ENCODE data around the gene DOHH.
"Not testable (repeated sequence)": the region's sequence is repeated elsewhere in the genome, so short reads cannot be mapped to it uniquely, and the experiment has no call there.

The DOHH gene

DNA sequence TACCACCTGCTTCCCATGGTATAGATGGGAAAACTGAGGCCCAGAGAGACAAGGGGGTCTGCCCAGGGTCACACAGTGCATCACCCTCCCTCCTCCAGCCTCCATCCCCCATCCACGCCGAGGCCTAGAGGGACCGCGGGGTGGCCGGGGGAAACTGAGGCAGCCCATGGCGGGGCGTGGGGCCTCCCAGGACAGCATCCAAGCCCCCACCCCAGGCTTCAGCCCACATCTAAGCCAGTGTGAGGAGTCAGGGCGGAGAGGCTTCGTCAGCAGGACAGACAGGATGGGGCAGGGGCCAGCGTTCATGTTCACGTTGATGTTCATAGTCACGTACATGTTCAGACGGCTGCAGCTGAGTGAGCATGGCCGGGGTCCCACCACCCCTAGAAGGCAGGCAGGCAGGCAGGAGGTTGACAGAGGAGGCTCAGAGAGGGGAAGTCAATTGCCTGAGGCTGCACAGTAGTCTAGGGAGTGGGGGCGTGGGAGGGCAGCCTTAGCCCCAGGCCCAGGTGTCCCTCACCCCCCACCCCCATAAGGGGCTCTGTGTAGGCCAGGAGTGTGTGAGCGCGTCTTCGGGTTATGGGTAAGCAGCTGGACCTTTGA lies 43.4 kb downstream of the DOHH start:
- DNase-seq, result no peak

DNA sequence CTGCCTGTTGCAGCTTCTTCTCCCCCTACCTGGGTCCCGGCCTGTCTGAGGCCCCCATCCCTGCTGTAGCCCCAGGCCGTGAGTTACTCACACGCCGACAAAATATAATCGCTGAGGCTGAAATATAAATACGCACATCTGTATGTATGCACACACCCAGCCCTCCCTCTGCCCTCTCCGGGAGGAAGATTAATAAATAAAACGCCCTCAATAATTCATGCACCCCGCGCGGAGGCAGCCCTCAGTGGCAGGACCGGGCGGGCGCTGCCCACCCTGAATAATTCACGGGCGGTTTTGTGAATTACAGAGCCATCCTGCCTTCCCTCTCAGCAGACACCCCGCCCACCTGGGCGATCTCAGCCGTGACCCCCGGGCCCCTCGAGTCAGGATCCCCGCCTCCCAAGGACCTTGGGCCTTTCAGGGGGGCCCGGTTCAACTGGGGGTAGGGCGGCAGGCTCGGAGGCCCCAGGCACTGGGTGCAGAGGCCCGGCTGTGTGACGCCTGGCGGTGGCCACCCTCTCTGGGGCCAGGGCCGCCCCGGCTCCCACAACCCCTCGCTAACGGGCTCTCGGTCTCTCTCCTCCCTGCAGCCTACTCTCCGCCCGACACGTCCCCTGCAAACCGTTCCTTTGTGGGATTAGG lies 44.4 kb downstream of the DOHH start:
- DNase-seq, result no peak

DNA sequence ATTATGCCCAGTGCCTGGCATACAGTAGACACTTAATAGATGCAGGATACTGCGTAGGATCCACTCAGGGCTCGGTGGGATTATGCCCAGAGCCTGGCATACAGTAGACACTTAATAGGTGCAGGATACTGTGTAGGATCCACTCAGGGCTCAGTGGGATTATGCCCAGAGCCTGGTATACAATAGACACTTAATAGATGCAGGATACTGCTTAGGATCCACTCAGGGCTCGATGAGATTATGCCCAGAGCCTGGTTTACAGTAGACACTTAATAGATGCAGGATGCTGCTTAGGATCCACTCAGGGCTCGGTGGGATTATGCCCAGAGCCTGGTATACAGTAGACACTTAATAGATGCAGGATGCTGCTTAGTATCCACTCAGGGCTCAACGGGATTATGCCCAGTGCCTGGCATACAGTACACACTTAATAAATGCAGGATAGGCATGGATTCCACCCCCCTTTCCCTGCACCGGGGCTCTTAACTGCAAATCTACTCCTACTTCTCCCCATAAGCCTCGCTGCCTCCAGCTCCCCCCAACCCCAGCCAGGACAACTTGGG lies 45.0 kb downstream of the DOHH start:
- DNase-seq, result no peak

DNA sequence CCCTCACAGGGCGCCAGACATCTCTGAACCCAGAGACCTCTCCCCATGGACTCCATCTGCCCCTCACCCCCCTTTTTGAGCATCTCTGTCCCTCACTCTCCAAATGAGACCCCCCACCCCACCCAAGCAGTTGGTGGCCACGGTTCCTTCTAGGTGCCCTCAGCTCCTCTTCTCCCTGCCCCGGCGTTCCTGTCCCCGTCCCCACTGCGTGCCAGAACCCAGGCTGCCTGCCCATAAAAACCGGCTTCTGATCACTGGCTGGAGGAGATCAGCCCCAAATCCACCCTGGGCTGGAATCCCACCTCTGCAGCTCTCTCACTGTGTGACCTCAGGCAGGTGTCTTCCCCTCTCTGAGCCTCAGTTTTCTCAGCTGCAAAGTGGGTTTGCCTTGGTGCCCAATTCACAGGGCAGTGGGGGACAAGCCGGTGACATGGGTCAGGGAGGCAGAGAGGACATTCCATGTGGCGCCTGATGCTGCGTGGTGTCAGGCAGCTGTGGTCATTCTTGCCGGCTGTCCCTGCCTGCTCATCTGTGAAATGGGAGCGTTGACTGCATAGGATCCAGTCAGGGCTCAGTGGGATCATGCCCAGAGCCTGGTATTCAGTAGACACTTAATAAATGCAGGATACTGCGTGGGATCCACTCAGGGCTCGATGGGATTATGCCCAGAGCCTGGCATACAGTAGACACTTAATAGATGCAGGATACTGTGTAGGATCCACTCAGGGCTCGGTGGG lies 45.6 kb downstream of the DOHH start:
- no peak for DNase-seq

DNA sequence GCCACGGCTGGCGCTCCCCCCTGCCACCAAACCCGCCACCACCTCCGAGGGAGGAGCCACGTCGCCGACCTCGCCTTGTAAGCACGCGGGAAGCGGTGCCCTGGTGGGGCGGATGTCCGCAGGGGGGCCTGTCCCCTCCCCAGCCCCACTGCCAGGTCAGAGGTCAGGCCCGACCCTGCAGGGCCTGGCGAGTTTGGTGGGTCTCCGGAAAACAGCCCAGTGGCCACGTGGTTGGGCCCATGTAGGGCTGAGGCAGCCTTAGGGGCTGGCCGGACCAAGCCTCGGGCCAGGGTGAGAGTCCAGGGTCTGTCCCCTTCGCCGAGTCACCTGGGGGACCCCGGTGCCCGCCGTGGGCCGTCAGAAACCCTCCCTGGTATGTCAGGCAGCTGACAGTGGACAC lies 46.6 kb downstream of the DOHH start:
- no peak for DNase-seq

DNA sequence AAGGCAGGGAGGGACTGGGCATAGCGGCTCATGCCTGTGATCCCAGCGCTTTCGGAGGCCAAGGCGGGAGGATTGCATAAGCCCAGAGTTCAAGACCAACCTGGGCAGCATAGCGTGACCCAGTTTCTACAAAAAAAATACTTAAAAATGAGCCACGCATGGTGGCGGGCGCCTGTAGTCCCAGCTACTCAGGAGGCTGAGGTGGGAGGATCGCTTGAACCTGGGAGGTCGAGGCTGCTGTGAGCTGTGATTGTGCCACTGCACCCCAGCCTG lies 47.6 kb downstream of the DOHH start:
- not testable (repeated sequence) for DNase-seq

DNA sequence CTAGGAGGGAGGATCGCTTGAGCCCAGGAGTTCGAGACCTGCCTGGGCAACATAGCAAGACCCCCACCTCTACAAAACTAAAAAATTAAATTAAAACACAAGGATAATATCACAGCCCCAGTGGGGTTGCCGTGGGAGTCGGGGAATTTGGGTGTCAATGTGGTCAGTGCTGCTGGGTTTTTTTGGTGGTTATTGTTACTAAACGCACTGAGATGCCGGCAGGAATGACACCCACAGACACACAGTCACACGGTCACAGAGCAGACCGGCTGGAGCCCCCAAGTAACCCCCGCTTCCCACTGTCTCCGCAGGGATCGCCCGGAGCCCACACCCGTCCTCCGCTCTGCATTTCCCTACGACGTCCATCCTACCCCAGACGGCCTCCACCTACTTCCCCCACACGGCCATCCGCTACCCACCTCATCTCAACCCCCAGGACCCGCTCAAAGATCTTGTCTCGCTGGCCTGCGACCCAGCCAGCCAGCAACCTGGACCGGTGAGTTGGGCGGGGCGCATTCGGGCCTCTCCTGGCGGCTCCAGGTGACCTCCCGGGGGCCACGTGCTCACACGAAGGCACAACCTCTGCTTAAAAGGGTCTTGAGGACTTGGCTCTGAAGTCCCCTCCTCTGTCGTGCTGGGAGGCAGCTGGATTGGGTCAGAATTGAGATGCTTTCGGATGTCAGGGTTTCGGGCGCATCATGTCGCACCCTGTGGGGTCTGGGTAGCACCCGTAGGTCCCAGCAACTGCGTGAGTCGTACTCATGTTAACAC lies 48.1 kb downstream of the DOHH start:
- no peak for DNase-seq

DNA sequence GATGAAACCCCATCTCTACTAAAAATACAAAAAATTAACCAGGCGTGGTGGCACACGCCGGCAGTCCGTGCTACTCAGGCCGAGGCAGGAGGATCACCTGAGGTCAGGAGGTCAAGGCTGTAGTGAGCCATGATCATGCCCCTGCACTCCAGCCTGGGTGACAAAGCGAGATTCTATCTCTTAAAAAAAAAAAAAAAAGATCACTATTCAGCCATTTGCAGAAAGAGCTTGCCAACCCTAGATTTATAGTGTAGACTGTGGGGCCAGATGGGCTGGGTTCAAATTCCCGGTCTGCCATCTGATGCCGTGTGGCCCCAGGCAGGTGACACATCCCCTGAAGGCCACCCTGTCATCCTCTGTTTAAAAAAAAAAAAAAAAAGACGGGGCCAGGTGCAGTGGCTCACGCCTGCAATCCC lies 49.0 kb downstream of the DOHH start:
- DNase-seq, result no peak

DNA sequence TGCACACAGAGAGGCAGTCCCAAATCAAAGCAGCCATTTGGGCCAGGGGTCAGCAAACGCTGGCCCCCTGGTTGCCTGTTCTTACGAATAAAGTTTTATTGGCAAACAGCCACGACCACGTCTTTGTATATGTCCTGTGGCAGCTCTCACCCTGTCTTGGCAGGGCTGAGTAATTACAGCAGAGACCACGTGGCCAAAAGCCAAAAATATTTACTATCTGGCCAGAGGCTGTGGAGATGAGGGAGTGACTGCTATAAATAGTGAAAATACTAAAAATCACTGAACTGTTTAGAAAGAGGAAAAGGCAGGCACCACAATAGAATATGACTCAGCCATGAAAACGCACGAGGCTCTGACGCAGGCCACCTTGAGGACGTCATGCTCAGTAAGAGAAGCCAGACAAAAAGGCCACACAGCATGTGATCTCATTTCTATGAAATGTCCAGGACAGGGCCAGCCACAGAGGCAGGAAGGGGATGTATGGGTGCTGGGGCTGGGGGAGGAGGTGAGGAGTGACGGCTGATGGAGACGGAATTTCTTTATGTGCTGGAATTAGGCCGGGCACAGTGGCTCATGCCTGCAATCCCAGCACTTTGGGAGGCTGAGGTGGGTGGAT lies 49.6 kb downstream of the DOHH start:
- DNase-seq, result no peak

DNA sequence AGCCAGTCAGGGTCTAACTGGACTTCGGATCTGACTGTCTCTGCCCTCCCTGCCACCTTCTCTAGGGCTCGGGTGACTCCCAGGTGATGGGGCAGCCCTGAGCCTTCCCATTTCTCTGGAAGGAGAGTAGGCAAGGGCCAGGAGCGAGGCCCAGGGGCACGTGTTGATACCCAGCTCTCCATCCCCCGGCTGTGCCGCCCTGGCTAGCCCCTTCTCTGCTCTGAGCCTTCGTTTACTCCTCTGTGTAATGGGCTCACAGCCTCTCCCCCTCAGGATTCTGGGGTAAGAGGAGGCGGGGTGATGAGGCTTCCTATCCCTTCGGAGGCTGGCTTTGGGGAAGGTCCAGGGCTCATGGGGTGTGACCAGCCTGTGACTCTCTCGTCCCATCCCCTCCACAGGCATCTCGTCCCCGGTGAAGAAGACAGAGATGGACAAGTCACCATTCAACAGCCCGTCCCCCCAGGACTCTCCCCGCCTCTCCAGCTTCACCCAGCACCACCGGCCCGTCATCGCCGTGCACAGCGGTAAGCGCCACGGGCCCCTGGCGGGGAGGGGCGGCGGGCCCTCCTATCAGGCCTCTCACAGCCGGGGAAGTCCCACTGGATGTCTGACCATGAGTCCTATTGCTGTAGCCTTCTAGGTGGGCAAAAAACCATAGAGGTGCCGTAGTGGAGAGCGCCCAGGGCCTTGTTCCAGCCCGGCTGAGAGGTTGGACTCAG lies 51.7 kb downstream of the DOHH start:
- DNase-seq, result no peak

DNA sequence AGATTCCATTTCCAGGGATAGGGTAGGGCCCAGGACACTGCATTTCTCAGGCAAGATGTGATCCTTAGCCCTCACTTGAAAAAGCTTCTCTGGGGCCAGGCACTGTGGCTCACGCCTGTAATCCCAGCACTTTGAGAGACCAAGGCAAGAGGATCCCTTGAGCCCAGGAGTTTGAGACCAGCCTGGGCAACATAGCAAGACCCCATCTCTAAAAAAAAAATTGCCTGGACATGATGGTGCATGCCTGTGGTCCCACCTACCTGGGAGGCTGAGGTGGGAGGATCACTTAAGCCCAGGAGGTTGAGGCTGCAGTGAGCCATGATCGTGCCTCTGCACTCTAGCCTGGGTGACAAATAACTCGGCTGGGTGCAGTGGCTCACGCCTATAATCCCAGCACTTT lies 53.8 kb downstream of the DOHH start:
- DNase-seq, result not testable (repeated sequence)

DNA sequence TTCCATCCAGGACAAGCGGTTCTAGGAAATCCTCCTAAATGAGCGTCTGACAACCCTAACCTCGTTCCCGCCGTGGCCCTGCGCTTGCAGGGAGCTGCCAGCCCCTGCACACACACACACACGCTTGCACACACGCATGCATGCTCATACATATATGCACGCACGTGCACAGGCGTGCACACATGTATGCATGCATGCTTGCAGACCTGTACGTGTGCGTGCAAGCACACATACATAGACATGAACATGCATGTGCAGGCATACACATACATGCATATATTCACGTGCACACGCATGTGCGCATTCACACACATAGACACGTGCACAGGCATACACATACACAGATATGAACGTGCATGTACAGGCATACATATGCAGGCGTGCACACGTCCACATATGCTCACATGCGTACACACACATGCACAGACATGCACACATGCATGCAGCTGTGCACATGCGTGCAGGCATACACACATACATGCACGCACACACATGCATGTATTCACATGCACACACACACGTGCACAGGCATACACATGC lies 55.7 kb downstream of the DOHH start:
- no peak for DNase-seq

DNA sequence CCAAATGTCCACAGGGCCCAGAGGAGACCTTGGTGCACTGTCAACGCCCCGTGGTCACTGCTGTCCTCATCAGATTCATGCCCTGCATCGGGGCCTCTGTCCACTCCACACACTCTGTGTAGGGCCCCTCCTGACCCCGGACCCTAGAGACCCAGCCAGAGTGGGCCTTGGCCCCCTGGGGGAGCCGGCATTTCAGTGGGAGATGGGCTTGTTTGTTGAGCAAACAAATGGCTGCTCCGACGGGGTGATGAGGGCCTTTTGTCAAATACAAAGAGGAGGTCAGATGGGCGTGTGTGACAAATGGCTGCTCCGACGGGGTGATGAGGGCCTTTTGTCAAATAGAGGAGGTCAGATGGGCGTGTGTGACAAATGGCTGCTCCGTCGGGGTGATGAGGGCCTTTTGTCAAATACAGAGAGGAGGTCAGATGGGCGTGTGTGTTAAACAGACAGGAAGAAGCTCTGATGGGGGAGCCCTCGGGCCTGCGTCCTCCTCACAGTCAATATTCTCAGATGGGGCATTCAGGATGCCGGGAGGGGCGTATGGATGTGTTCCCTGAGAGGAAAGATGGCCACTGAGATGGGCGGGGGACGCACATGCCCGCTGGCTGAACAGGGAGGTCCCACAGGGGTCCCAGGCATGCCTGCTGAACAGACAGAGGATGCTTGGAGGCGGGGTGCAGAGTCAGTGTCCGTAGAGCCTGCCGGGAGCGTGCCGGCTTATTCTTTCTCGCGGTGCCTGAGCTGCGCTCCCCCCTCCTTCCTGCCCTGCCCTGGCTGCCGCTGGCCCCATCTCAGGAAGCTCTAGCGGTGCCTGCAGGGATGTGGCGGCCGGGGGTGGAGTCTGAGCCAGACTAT lies 56.4 kb downstream of the DOHH start:
- DNase-seq, result no peak

DNA sequence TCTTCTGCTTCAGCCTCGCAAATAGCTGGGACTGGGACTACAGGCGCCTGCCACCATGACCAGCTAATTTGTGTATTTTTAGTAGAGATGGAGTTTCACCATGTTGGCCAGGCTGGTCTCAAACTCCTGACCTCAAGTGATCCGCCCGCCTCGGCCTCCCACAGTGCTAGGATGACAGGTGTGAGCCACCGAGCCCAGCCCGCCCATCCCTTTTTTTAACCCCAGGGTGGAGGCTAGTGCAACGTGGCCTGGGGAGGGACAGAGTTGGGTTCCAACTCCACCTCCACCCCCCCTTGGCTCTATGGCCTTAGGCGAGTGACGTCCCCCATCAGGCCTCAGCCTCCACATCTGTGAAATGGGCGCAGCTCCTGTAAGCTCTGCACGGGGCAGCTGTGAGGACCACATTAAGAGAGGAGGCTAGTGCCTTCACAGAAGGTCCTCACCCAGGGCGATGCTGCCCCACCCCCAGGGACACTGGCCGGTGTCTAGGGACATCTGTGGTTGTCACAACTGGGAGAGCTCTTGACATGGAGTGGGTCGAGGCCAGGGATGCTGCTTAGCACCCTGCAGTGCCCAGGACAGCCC lies 57.9 kb downstream of the DOHH start:
- DNase-seq, result no peak

DNA sequence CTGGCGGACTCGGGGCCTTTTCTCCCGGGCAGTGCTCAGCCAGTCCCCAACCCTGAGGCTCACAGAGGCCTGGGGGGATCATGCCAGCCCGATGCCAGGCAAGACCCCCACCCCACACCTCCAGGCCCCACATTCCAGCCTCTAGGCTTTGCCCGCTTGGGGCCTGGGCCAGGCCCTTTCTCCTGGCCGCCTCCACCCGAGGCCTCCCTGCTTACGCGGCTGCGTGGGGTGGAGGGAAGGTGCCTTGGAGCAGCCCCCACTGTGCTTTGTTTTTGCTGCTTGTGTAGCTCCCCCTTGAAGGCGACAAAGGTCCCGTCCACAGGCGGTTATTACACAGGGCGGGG lies 58.5 kb downstream of the DOHH start:
- no peak for DNase-seq

DNA sequence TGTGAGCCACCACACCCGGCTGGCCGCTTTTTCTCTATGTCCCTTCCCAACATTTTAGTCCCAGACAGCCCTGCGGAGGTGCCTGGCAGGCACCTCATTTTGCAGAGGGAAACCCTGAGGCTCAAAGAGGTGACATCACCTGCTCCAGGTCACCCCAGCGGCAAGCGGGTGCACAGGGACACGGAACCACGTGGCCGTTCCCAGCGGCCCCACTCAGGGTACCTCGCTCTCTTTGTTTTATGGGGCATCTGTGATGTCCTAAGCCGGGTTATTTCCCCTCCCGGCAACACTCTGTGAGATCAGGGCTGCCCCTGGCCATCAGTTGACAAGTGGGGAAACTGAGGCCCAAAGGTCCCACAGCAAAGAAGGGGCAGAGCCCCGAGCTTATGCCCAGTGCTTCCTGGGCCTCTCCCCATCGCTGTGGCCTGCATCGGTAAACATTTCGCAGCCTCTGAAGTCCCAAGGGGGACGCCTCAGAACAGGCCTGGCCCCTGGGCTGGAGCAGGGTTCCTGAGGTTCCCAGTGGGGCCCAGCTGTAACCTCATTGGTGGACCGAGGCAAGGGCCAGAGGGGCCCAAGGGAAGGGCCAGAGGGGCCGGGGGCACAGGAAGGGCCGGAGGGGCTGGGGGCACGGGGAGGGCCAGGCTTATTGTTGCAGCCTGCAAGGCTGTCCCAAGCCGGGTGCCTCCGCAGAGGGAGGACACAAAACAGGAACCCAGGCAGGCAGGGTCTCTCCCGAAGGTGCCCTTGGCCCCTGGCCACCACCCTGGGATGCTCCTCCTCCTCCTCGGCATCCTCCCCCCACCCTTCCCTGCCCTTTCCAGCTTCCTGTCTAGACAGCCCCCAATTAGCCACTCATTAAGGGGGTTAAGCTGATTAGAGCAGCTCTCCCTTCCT lies 59.1 kb downstream of the DOHH start:
- no peak for DNase-seq

All from SHP77 treated with DMSO at 0.1 percent for 48 hours (cell line).